Hematopoietic multipotent progenitor cell (in vitro differentiated cells): ENCODE measurements around the gene HDAC9. TPM values are rescaled to one million over a fixed set of nuclear protein-coding genes. Genes with fewer than 3 reads are reported as not detected.

Experiments
- small RNA-seq: library from RNA; depleted of rRNA; stranded (forward); fragments of <200 nt; gene quantifications from one replicate; pipeline ENCODE3, GENCODE V24; 2012
- total RNA-seq: library from RNA; depleted of rRNA; stranded (reverse); fragments of >200 nt; gene quantifications from one replicate; pipeline ENCODE4 v1.2.3, GENCODE V29; 2012

HDAC9 gene
- total RNA-seq, 1 donor = 10.2 TPM

Small RNA genes lying within 50 kb of the gene (small RNA-seq; reads per million reads assigned to genes)
- gene RN7SKP266 = not detected
